Pancreas (tissue), 10 donors: Measurements from ENCODE around the gene UBE3B. TPM values are rescaled to one million over a fixed set of nuclear protein-coding genes. Genes with fewer than 3 reads are reported as not detected.
A peak's percentile ranks its signal among the peaks of the same experiment; 100 is the strongest.

Experiments used
- ATAC-seq, 4 donors: fragments of 200-7000 bp; cut with Tn5 transposase; one replicate each; pipeline versions ENCODE4 v1.8.0 to v1.9.1; 2020; ENCODE audit warnings: mild to moderate bottlenecking in 4 of 4, moderate library complexity in 4 of 4
- DNase-seq, 6 donors: peaks; one replicate each; pipeline ENCODE4 v3.0.0-alpha.2; 2020
- FAIRE-seq: peaks from 2 replicates; lab custom pipeline; 2012; peaks lifted over from hg19 to GRCh38; lab: Jason Lieb, UNC
- H3K27ac ChIP-seq, 4 donors: fragments of 200-600 bp; sonication (generic); 1 replicate in 3 of 4; 2 replicates in 1 of 4; pipeline versions ENCODE4 v1.5.0 to v1.8.0; 2020
- H3K27me3 ChIP-seq, 4 donors: fragments of 200-600 bp; one replicate each; pipeline ENCODE4 v1.8.0; 2021
- H3K36me3 ChIP-seq, 3 donors: fragments of 200-600 bp; sonication (generic) in 1 of 3; one replicate each; pipeline versions ENCODE4 v1.5.0 to v1.8.0; 2020 to 2021
- H3K4me1 ChIP-seq, 3 donors: fragments of 200-600 bp; one replicate each; pipeline ENCODE4 v1.8.0; 2021
- H3K4me3 ChIP-seq, 4 donors: fragments of 200-600 bp; sonication (generic) in 2 of 4; one replicate each; pipeline versions ENCODE4 v1.5.0 to v1.8.0; 2020 to 2021
- H3K9me3 ChIP-seq, 4 donors: fragments of 200-600 bp; one replicate each; pipeline ENCODE4 v1.8.0; 2021
- CTCF ChIP-seq, 4 donors: fragments of 200-600 bp; sonication (generic) in 3 of 4; IDR thresholded peaks; one replicate each; pipeline versions ENCODE4 v1.5.0 to v1.8.0; 2021; ENCODE audit warnings: antibody characterized with exemption in 4 of 4
- WGBS, 2 donors: extraction: QIAGEN DNeasy Blood & Tissue Kit; methylation state at CpG; one replicate each; pipeline ENCODE4 v1.1.7; 2013; 5-methylcytosine and 5-hydroxymethylcytosine counted together
- intact Hi-C, 3 donors: fragments of 100-400 bp; cut with DNase I; formaldehyde crosslinking; loops; one replicate each; pipeline versions ENCODE4 v1.11.1 to v1.14.2; 2022
- polyA plus RNA-seq, 2 donors: library from polyadenylated mRNA; stranded (reverse); fragments of 200-250 nt; gene quantifications; one replicate each; pipeline ENCODE4 v1.2.3, GENCODE V29; 2013
- total RNA-seq, 6 donors: library from RNA; stranded (reverse); fragmentation: NEBNext Ultra II Directional in 4 of 6; extraction: Animal tissue kit (Norgen Biotek cat#: 25700) in 4 of 6; gene quantifications; one replicate each; pipeline versions ENCODE4 v1.2.1 to v1.2.4, GENCODE V29; 2021 to 2023
- donor health status: healthy with polysubstance abuse.
- donor health status: DM: no; HTN: no; CAD: no; lungs with moderate emphysema.
- donor health status: DM: no; HTN: no; CAD: no.
- donor health status: control.
- donor health status: control.
- donor health status: Bipolar disorder and iron deficiency.
- donor health status: DM: yes; HTN: yes; CAD: no.
- donor health status: DM: no; HTN: no; CAD: no.
- donor health status: DM: no; HTN: no; CAD: no.
- donor health status: DM: yes; HTN: yes; CAD: no.

UBE3B gene
- total and polyA plus RNA-seq, 8 donors, result 9.8 to 25.6 (median 13.8) TPM

- H3K27ac ChIP-seq, result no peak overlapping the region
- intact Hi-C loops, result no loop called here
- no peaks in the 10 kb centered on the region for H3K27me3 ChIP-seq
- no peaks in the 10 kb centered on the region for H3K9me3 ChIP-seq
- DNase-seq (no peak), FAIRE-seq (no peak), ATAC-seq (no peak)
- TF ChIP-seq CTCF (IDR thresholded peaks at IDR 0.05), result no peak
- WGBS, 2 donors, result 93 to 94% methylated on average over 26 of the region's 26 CpGs
- peaks cover 0 to 45% (median 12%) of the 10 kb centered on the region in 3 donors for H3K36me3 ChIP-seq
- no peak overlapping the region for H3K4me3 ChIP-seq
- no peaks in the 10 kb centered on the region for H3K4me1 ChIP-seq
These were observed 47.2 kb downstream of the UBE3B start for GRCh38 chr12:109524466-109525278.

GRCh38 chr12:109525279-109525585, 47.8 kb downstream of the UBE3B start:
- H3K9me3 ChIP-seq, result no peaks in the 10 kb centered on the region
- no peak for TF ChIP-seq CTCF (IDR thresholded peaks at IDR 0.05)
- intact Hi-C loops, result no loop called here
- H3K4me3 ChIP-seq, result no peak overlapping the region
- no peaks in the 10 kb centered on the region for H3K27me3 ChIP-seq
- ATAC-seq (no peak), FAIRE-seq (no peak), DNase-seq (no peak)
- H3K27ac ChIP-seq, result no peak overlapping the region
- H3K36me3 ChIP-seq, result peaks cover 0 to 47% (median 12%) of the 10 kb centered on the region in 3 donors
- no peaks in the 10 kb centered on the region for H3K4me1 ChIP-seq
- 92 to 94% methylated on average over 3 of the region's 3 CpGs for WGBS, 2 donors

GRCh38 chr12:109527489-109528123, 50.2 kb downstream of the UBE3B start:
- intact Hi-C loops, result no loop called here
- WGBS, 2 donors, result 86% methylated on average over 8 of the region's 8 CpGs
- Histone ChIP-seq H3K27me3 (no peaks in the 10 kb centered on the region), H3K9me3 (no peaks in the 10 kb centered on the region), H3K4me3 (no peak overlapping the region), H3K4me1 (no peaks in the 10 kb centered on the region), H3K36me3 (peaks cover 0 to 44% (median under 1%) of the 10 kb centered on the region in 3 donors), H3K27ac (no peak overlapping the region)
- ATAC-seq, result no peak
- no peak for TF ChIP-seq CTCF (IDR thresholded peaks at IDR 0.05)
- DNase-seq, result no peak
- FAIRE-seq, result no peak

GRCh38 chr12:109529691-109530640, 52.5 kb downstream of the UBE3B start:
- Histone ChIP-seq H3K4me3 (no peak overlapping the region), H3K27me3 (no peaks in the 10 kb centered on the region), H3K27ac (no peak overlapping the region), H3K36me3 (peaks cover 0 to 30% (median 7%) of the 10 kb centered on the region in 3 donors), H3K4me1 (no peaks in the 10 kb centered on the region), H3K9me3 (no peaks in the 10 kb centered on the region)
- no peak for TF ChIP-seq CTCF (IDR thresholded peaks at IDR 0.05)
- 82% methylated on average over 19 of the region's 19 CpGs for WGBS, 2 donors
- ATAC-seq, result peak in 3 of 4 donors; percentile 46 to 83 (median 82)
- intact Hi-C loops, result no loop called here
- DNase-seq, result no peak
- no peak for FAIRE-seq
